Cardiac septum (tissue), 1 donor: ENCODE measurements around the gene SP2. TPM values are rescaled to one million over a fixed set of nuclear protein-coding genes. Genes with fewer than 3 reads are reported as not detected.
A peak's percentile ranks its signal among the peaks of the same experiment; 100 is the strongest.

Experiments used
- DNase-seq: peaks from one replicate; pipeline ENCODE4 v3.0.0-alpha.2; 2020; ENCODE audit warnings: low spot score
- intact Hi-C: fragments of 100-400 bp; cut with DNase I; formaldehyde crosslinking; loops from one replicate; pipeline ENCODE4 v1.14.0; 2022
- long read RNA-seq: library from polyadenylated mRNA; unstranded; transcript quantifications from one replicate; pipeline ENCODE4 v2.0.0, GENCODE V29; 2021
- total RNA-seq: library from RNA; stranded (reverse); fragmentation: NEBNext Ultra II Directional; extraction: Animal tissue kit (Norgen Biotek cat#: 25700); gene quantifications from one replicate; pipeline ENCODE4 v1.2.1, GENCODE V29; 2021
- donor health status: DM: no; HTN: no; CAD: no.

Gene SP2
- total RNA-seq, result 16.3 TPM
- long read RNA-seq, partial matches to known transcripts, result 4 of 13 reads
- long read RNA-seq, other reads (novel, unspliced or antisense), result 9 of 13 reads

GRCh38 chr17:47895856-47896671 is at the start of gene SP2:
SP2 (plus strand) TSS chr17:47896236; CDS start chr17:47896287, 51 bp downstream.
- intact Hi-C loops, result loop anchor here (1.0 to 10.0 kb wide), 2 partner anchors 45 to 201 kb away; partner anchors contain the start of genes PNPO and TBKBP1
- peak; percentile 98 for DNase-seq

GRCh38 chr17:47846716-47847340 is 49.2 kb upstream of the SP2 start:
- intact Hi-C loops, result no loop called here
- DNase-seq, result no peak

- DNase-seq, result no peak
- intact Hi-C loops, result no loop called here
Observed at GRCh38 chr17:47847341-47848197, 48.5 kb upstream of the SP2 start.

- intact Hi-C loops, result no loop called here
- DNase-seq, result no peak
Observed at GRCh38 chr17:47848198-47848513, 47.9 kb upstream of the SP2 start.

GRCh38 chr17:47850373-47850691 is 45.7 kb upstream of the SP2 start:
- intact Hi-C loops, result no loop called here
- no peak for DNase-seq

DNA sequence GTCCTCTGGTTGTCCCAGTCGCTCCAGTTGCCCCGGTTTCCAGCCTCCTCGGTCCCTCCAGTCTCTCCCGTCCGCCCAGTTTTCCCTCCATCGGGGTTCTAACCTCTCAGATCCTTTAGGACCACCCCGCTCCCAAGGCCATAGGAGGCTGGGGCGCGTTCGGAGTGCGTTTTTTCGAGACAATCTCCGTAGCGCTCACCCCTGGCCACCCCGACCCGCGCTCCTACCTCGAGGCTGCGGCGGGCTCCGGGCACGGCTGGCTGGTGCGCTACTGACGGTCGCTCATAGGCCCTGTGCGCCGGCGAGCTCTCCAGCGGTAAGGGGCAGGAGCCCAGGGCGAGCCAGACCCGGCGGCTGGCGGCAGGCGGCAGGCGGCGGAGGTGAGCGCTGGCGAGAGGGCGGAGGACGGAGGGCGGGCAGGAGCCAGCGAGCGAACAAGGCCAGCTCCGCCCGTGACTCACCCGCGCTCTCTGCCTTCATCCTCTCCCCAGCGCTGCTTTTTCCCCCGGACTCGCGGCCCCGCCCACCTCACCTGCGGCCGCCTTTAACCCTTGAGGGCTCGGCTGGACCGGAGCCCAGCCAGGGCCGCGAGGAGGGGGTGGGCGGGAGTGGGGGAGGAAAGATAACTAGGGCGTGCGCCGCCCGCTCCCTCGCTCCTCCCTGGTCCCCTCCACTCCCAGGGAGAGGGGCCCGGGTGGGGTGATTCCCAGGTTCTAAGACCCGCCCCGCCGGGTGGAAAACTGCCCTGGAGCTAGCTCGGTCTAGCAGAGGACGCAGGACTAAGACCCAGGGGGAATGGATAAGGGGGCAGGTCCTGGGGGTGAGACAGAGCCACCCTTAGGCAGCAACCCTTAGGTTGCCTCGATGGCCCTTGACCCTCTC is 45.1 kb upstream of the SP2 start, which contains the start of gene SP6:
SP6 (minus strand) TSS at position 472 of the 882 bp plus-strand sequence. CDS start 2,734 bp downstream, outside the sequence.
- intact Hi-C loops, result no loop called here
- DNase-seq, result no peak

DNA sequence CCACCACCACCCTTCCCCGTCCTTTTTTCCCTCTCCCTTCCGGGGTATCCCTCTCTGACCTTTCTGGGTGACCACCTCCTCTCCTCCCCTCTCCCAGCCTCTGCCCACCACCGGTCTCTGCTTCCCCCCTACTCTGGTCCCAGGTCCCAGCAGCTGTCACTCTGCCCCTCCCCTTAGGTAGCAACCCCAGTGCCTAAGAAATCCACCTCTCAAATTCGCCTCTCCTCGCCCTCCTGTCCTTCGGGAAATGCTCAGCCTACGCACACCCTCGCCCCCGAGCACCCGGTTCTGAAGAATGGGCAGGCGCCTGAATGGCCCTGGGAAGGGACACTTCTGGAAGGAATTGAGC is 44.3 kb upstream of the SP2 start:
- no peak for DNase-seq
- intact Hi-C loops, result no loop called here

GRCh38 chr17:47852113-47852949 is 43.7 kb upstream of the SP2 start:
- no peak for DNase-seq
- intact Hi-C loops, result no loop called here

DNA sequence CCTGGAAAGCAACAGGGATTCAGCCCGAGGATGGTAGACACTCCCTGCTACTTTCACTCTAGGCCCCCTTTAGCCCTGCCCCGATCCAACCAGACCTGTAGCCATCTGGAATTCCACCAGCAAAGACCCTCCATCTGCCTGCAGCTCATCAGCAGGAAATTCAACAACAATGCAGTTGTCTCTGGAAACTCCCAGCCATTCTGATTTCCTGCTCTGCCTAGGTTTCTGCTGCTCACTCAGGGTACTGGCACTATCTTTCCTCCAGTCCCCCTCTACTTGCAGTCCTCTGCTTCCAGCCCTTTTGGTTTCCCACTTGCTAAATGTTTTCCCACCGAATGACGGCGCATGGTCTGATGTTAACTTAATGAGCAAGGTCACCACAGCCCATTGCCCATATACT is 42.4 kb upstream of the SP2 start:
- intact Hi-C loops, result no loop called here
- no peak for DNase-seq

GRCh38 chr17:47855737-47856136 is 40.3 kb upstream of the SP2 start:
- DNase-seq, result no peak
- intact Hi-C loops, result no loop called here

DNA sequence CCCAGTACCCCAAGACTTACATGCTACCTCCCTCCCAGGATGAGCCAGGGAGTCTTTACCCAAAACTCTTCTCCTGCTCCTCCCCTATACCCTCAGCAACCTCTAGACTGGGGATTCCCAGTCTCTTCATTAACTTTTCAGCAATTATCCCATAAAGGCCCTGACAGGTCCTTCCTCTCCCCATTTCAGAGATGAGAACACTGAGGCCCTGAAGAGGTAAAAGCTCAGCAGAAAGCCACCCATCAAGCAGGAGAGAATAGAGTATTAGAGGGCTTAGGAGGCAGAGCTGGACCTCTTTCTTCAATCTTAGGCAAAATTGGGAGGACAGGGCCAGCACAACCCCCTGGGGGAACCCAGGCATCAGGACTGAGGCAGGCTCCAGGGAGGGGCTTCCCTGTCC is 39.2 kb upstream of the SP2 start:
- intact Hi-C loops, result no loop called here
- DNase-seq, result no peak

DNA sequence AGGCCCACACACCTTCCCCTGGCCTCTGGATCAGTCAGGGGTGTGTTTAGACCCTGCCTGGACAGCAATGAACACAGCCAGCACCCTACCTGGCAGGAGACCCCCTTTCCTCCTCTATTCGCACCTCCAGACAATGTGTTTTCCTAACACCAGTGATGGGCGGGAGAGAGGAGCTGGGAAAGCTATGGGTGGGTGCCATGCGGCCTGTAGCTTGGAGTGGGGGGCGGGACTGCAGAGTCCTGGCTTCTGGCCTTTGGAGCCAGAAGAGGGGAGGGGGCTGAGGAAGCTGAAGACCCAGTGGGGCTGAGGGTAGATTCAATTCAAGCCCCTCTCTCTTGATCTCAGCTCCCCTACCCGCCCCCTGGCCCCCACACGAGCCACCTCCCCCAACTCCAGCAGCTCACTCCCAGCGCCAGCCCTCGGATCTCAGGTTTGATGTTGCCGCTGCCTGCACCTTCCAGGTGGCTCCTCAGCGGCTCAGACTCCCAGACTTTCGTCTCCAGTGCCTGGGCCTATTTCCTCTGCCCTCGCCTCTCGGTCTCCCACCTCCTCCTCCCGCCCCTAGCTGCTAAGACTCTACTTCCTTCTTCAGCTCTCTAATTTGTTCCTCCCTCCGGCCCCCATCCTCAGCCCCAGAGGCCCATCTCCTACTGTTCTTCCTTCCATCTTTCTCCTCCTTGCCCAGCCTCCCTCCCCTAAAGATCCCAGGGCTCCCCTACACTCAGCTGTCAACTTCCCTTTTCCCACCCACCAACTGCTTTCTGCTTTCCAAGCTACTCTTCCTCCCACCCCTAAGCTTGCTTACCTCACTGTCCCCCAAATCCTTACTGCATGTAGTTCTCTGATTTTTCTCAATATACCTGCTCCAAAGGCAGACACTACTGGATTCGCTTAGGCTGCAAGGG is 38.2 kb upstream of the SP2 start:
- intact Hi-C loops, result no loop called here
- no peak for DNase-seq

GRCh38 chr17:47860386-47860785 is 35.6 kb upstream of the SP2 start:
- no peak for DNase-seq
- intact Hi-C loops, result no loop called here

DNA sequence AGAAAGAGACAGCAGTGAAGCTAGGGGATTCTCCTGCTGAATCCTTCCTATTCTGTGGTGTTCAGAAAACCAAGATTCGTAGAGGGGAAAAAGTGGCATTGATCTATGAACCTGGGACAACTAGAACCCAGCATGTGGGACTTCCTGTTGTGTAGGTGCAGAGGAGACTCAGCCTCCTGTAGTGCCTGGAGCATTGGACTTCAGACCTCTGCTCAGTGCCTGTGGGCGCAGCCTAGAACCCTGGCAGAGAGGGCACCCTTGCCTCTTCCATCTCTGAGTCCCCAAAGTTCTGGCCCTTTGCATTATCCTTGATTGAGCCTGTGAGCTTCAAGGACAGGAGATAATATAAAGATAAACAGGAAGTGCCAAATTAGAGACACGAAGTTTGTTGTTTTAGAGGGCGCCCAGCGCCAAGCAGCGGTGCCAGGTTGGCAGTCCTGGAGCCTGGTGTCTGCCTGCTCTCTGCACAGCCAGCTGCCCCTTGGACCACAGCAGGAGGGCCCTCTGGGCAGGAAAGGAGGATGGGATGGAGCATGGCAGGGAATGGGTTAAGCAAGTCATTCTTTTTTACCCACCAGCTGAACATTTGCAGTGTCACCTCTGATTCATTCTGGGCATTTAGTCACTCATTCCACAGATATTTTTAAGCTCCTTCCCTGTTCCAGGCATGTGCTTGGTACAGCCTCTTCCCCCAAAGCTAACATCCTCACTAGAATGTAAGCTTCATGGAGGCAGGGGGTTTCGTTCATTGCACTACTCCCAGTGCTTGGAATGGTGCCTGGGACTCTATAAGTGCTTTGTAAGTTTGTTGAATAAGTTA is 33.2 kb upstream of the SP2 start:
- no peak for DNase-seq

DNA sequence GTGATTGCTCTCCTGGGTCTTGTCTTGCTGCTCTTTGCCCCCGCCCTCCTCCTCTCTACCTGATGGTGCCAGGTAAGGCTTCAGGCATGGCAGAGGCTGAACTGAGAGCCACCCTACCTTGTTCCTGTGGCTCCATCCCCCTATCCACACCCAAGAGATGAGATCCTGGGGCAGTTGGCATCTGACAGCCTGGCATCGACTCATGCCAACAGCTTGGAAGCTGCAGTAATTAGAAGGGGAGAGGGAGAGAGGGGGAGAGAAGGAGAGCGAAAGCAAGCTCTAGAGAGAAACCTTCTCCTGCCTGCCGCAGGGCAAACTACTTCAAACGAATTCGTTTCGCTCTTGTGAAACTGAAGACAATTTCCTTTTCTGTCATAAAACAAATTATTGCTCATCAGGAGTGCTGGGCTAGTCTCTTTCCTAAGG is 31.2 kb upstream of the SP2 start:
- intact Hi-C loops, result no loop called here
- DNase-seq, result no peak

More for the DNA sequence above, 33.2 kb upstream of the SP2 start:
- intact Hi-C loops, result no loop called here

- no peak for DNase-seq
- intact Hi-C loops, result no loop called here
Observed at GRCh38 chr17:47866941-47867340, 29.1 kb upstream of the SP2 start.
